GM12892 (cell line): ENCODE measurements around the gene HIGD2A.

ENCODE experiments used
- POLR2A ChIP-seq: IDR thresholded peaks from 2 replicates; pipeline ENCODE4 v1.6.1; 2011; ENCODE audit warnings: low read depth, low read length, control low read depth
- POLR2AphosphoS5 ChIP-seq: IDR thresholded peaks from 2 replicates; pipeline ENCODE4 v1.6.1; 2011; ENCODE audit warnings: low read depth, low read length, control low read depth

DNA sequence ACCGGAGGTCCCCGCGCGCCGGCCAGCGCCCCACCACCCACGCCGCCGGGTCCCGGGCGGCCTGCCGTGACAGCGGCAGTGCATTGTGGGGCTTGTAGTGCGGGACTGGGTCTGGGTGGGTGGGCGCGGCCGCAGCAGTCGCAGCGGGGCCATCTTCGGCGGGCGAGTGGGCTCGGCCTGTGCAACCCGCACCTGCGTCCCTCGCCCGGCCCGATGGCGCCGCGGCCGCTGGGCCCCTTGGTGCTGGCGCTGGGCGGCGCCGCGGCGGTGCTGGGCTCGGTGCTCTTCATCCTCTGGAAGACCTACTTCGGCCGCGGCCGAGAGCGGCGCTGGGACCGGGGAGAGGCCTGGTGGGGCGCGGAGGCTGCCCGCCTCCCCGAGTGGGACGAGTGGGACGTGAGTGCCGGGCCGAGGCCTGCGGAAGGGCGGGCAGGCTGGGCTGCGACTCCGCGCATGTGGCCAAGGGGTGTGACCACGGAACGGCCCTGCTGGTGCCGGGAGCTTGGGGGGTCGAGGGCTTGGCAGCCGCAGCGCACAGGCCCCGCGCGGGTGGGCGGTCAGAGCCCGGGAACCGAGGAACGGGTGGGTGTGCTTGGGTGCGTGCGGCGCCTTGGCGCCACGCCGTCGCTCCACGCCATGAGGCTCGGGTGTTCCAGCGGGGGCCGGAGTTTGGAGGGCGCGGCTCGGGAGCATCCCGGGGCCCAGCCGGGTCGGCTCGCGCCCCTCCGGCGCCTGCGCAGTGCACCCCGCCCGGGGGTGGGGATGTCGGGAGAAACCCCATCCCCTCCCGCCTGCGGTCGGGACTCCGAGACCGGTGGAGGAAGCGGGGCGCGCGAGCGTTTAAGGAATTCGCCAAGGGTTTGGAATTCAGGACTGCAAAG is 23.0 kb upstream of the HIGD2A start, which contains the start of gene ARL10:
- TF ChIP-seq POLR2A (peak; percentile 40; the same call in 1 of the 2 replicates), POLR2AphosphoS5 (no peak)
